Medulla oblongata (tissue), 1 donor: ENCODE data around the gene TNNC1.
A peak's percentile ranks its signal among the peaks of the same experiment; 100 is the strongest.

Experiments
- DNase-seq: peaks from one replicate; pipeline ENCODE4 v3.0.0-alpha.2; 2015; ENCODE audit errors: extremely low spot score

The TNNC1 gene

DNA sequence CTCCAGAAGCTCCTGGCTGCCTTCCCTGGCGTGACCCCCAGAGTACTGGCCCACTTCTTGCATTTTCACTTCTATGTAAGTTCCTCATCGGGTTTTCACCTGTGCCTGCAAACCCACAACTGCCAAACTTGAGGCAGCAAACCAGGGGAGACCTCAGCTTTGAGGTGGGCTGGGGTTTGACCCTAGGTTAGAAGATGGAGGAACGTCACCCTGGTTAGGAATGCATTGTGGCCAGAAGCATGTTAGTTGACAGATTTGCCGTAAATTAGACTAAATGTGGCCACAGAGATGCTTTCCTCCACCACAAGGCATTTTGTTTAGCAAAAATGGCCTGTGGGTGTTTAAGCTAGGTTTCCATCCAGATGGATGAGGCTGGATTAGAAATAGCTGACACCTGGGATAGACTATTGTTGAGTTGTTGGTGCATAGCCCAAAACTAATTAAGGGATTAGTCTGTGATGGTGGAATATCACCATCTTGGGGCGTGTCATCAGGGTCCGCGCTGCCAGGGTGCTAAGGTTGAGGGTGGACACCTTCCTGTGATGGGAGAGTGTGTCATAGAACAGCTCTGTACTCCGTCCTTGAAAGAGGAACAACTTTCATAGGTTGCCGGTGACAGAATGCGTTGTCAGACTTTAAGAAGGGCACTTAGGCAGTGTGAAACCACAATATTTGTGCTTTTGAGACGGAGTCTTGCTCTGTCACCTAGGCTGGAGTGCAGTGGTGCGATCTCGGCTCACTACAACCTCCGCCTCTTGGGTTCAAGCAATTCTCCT, 5.1 kb upstream of the TNNC1 start:
- DNase-seq = no peak

DNA sequence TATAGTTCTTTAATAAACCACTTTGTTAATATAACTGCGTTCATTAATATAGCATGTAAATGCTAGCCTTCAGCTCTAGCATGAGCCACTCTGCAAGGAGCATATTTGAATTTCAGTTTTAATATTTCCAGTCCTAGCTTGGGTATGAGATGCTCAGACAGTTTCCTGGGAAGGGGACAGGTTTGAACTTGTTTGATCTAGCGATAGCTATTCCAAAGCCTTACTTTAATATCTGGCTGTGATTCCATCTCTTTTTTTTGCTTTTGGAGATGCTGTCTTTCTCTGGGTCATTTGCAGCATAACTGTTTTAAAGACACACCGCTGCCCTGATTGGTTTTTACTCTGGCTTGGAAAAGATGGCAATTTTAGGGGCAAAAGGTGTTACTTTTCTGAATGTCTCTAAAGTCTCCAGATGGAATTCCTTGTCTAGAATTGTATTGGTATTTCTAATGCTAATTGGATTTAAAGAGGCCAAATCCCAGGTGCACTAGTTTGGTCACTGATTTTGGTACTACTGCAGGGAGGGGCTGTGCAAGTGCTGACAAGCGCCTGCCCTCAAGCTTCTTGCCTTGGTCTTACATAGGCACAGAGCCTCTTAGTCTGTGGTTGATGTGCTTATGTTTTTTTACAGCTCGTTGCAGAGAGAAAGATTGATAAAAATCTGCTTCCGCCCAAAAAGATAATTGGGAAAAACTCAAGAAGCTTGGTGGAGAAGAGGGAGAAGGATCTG, 4.4 kb upstream of the TNNC1 start:
- no peak for DNase-seq

DNA sequence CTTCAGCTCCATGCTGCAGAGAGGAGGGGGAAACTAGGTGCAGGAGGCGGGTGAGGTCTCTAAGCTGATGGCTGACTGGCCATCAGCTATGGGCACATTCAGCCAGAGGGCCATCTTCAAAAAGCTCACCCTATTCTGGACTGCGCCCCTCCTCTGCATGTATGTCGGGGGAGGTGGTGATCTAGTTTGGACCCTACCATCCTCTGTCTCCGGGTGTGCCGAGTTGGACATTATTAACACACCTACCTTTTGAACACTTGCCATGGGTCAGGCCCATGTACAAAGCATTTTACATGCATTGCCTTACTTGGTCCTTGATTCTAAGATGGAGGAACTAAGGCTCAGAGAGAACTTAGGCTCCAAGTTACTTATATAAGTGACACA, 3.0 kb upstream of the TNNC1 start:
- DNase-seq = no peak

DNA sequence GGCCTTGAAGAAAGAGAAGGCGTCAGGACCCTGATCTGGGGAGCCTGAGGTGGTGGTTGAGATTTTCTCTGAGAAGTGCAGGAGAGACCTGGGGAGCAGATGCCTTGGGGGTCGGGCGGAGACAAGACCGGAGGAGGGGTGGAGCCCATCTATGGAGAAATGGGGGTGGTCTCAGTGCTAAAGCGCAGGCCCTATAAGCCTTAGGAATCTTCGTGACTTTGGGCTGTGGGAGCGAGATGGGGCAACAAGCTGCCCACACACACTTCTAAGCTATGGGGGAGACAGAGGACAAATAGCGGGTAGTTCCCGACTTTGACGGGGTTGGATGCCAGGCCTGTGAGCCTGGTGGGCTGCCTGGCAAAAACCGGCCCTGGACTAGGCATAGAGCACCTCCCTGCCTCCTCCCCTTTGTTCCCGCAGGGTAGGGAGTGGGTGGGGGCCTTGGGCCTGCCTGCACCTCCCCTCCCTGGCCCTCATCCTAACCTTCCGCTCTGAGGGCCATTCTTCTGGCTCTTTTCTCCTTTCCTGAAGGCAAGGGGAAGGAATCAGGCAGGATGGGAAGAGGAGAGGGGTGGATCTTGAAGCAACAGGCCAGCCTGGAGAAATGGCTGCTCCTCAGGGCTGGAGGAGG, 2.4 kb upstream of the TNNC1 start:
- DNase-seq = peak; percentile 26

DNA sequence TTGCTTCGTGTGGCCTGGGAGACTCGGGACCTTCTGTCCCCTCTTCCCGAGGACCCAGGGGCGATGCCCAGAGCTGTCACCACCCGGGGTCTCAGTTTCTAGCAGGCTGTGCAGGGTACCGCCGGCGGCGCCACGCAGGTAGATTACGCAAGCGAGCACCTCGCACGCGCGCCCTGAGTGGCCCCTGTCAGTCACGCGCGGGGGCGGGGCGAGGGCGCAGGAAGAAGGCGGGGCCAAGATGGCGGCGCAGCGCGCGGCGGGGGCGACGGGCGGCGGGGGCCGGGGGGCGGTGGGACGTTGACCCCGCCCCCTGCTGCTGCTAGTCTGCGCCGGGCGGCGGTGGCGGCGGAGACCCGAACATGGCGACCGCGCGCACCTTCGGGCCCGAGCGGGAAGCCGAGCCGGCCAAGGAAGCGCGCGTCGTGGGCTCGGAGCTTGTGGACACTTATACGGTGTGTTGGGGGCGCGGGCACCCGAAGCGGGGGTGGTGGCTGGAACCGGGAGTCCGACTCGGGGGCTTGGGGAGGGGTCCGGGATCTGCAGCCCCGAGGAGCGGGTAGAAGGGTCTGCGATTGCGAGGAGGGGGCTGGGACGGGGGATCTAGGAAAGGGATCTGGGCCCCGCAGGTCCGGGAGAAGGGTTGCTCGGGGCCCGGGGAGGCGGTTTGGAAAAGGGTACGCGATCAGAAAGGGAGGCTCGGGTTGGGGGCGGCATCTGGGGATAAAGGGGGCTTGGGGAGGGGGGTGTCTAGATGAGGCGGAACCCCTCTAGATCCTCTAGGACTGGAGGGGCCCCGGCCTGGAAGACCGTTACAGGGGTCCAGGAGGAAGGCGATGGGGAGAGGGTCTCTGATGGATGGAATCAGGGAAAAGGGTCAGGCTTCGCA, 1.7 kb upstream of the TNNC1 start, which contains the start of gene NISCH:
TSS of gene NISCH (plus strand) at position 322 of the 886 bp plus-strand sequence. CDS start at position 360, 38 bp downstream.
- DNase-seq = peak; percentile 84

DNA sequence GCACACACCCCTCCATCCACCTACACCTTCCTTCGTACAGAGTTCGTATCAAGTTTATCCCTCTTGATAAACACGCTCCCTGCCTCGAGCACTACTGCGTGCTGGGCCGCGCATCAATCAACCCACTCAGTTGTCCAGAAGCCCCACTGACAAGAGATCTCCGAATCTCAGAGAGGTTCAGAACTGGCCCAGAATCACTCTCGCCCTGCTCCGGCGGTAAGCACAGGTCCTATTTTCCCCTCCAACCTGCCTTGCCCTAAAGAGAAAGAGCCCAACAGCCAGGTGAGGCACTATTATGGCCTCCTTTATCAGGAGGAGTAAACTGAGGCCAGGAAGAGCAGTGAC, 1.1 kb upstream of the TNNC1 start:
- no peak for DNase-seq

DNA sequence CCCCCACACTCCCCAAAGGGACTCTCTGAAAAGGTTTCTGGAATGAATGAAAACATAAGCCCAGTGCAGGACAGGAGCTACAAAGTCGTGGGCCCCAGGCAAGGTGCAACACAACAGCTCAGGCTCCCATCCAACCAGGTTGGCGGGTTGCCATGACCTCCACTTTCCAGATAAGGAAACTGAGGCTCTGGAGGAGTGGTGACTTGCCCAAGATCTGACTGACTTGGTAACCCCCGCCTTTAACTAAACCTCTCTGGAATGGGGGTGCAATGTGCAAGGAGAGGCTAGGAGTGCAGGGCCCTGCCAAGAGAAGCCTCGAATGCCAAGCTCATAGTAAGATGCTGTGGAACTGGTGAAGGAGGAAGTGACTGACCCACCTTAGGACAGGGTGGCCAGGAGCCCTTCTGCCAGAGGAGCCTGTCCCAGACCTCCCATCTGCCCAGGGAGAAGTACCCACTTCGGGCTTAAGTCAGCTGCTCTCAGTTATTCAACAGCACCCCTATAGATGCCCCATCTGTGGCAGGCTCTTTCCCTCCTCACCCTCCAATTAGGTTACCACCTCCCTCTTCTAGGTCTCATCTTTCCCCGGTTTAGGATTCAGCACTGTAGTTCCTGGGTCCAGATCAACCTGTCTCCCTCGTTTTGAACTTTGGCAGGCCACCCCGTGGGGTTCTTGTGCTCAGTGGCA, 553 bp upstream of the TNNC1 start:
- DNase-seq = no peak

DNA sequence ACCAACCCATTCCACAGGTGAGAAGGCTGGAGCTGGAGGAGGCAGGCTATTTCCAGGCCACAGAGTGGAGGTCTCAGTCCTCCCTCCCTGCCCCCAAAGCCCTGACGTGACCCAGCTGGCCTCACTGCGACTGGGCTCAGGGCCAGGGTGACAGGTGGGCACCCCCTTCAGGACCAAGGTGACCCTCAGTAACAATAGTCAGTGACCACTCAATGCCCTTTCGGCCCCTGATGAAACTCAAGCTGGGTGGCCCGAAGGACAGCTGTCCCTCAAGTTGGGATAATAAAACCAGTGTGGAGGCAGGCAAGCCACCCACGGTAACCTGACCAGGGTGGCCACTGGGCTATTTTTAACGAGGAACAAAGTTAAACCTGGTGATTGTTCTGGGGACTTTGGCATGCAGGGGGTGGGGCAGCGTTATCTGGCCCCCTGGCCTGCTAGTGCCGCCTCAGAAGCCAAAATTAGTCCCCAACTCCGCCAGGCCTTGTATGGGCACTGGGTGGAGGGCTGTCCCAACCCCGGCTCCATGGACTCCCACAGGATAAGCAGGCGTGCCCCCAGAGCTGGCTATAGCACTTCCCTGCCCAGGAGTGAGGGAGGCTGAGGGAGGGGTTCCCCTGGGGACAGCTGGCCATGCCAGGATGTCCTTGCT, 1.1 kb downstream of the TNNC1 start:
- DNase-seq = no peak

DNA sequence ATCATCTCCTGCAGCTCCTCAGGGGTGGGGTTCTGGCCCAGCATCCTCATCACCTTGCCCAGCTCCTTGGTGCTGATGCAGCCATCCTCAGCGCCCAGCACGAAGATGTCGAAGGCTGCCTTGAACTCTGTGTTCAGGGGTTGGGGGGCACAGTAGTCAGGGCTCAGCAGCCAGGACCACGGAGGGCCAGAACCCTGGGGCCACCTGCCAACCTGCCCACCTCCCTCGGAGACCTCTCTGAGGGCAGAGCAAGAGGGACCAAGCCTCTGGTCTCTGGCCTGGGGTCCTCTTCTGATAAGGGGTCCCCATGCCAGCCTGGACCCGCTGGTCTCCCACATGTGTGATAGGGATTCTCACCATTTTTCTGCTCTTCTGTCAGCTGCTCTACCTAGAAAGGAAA, 1.7 kb downstream of the TNNC1 start:
- DNase-seq = no peak

DNA sequence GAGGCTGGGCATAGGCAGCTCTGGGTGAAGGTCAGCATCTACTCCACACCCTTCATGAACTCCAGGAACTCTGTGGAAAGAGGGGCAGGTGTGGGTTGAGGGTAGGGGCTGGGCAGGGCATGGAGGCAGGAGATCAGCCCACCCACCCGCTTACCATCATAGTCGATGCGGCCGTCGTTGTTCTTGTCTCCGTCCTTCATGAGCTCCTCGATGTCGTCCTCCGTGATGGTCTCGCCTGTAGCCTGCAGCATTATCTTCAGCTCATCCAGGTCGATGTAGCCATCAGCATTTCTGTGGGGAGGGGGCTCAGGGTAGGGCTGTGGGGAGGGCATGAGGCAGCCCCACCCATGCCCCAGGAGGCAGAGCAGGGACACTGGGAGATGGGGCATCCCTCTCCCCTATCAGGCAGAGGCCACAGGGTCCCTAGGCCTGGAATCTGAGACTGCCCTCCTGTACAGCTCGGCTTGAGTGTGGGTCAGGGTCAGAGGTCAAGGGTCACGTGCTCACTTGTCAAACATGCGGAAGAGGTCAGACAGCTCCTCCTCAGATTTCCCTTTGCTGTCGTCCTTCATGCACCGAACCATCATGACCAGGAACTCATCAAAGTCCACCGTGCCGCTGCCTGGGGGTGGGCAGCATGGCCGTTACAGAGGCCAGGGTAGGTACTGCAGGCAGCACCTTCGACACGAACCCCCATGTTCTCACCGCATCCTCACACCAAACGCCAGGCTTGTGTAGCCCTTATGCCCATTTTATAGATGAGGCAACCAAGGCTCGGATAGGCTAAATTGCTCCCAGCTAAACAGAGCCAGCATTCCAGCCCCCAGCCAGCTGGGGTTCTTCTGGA, 2.4 kb downstream of the TNNC1 start:
- DNase-seq = no peak

DNA sequence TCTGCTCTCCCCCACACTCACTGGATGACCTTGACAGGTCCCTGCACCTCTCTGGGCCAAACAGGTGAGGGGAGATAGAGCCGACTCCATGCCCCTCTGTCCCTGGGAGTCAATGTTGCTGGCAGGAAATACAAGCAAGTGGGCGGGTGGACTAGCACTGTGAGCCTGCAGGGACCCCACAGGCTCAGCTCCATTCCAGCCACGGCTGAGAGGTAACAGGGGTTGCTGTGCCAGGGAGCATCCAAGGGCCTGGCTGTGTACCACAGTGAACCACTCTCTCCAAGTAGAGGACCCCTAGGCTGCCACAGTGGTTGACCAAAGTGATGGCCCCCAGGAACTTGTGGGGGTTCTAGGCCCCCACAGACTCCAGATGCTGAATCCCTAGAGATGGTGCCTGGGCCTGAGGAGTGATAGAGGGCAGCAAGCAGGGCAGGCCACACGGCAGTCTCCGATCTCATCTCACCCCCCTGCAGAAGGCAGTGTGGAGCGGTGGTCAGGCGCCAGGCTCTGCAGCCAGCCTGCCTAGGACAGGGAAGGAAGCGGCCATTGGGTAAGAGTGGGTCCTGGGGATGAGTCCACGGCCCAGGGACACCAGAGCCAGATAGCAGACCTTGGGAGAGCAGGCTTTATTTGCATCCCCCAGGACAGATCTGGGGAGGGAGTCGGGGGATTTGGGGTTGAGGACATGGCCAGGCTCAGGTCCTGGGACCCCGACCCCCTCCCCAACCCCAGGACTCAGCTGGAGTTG, 3.2 kb downstream of the TNNC1 start:
- no peak for DNase-seq

DNA sequence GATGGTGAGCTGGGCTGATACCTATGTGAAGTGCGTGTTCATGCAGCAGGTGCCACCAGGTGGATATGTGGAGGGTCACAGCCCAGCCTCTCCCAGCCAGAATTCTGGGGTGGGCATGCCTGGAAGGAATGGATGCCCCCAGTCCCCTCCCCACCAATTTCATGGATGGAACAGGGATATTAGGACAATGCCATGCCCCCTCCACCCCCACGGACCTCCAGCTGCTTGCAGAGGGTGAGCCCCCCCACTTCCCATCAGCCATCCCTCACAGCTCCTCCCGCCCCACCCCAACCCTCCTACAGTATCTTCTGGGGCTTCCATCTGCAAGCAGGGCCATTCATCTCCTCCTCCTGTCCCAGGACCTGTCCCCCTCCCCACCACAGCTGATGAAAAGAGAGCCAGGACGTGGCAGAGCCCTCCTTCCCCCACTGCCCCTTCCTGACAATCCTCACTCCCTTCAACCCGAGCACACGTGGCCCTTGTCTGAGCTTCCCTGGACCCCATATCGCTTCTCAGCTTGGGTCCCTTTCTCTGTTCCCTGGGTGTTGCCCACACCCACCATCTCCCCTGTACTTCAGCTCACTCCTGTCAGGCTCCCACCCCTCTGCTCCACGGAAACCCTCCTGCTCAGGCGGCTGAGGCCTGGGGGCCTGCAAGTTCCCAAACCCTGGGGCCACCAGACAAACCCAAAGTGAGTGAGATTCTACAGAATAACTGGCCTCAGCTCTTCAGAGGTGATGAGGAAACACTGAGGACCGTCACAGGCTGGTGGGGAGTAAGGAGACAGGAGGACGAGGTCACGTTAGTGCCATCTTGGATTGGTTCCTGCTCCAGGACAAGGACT, 6.1 kb downstream of the TNNC1 start:
- DNase-seq = no peak

DNA sequence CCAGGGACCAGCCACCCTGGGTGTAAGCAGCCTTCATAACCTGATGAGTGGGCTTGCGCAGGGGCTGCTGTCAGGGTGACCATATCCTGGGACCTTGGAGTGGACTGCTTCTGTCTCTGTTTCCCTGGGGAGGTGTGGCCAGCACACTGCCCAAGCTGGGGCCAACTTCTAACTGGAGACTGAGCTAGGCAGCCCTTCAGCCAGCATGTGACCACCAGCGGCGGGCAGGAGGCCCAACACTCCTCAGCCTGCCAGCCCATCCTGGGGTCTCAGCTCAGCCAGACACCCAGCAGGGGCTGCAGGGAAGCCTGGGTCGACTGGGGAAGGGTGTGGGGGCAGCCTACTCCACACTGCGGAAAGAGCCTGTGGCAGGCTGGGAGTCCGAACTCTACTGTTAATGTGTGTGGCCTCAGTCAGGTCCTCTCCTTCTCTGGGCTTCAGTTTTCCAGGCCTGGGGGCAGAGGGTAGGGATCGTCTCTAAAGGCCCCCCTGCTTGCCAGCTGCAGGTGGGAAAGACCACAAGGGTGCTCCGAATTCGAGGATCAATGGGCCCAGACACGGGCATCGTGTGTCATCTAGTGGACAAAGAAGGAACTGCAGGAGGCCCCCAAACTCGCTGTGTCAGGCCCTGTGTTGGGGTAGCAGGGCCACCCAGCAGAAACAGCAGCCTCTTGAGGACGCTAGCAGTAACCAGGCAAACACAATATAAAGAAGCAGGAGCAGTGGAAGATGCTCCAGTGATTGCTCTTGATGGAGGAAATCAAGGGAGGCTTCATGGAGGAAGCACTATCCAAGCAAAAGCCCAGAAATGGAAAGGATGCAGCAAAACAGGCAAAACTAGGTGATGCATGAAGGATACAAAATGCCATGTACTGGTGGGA, 7.0 kb downstream of the TNNC1 start:
- peak; percentile 64 for DNase-seq

DNA sequence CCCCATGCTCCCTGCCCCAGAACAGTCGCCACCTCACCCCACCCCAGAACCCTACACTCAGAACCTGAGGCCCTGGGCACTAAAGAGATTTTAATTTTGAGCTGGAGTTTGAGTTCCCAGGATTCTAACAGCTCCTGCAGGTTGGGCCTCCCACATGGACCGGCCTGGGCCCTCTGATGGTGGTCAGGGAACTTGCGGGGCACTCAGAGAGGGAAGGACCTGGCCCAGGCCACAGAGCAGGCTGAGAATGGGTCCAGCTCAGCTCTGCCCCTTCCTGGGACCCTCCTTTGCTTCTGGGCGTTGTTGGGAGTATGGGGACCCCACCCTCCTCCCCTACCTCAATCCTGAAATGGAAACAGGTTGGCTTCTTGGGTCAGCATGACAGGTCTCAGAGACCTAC, 7.8 kb downstream of the TNNC1 start:
- DNase-seq = no peak

DNA sequence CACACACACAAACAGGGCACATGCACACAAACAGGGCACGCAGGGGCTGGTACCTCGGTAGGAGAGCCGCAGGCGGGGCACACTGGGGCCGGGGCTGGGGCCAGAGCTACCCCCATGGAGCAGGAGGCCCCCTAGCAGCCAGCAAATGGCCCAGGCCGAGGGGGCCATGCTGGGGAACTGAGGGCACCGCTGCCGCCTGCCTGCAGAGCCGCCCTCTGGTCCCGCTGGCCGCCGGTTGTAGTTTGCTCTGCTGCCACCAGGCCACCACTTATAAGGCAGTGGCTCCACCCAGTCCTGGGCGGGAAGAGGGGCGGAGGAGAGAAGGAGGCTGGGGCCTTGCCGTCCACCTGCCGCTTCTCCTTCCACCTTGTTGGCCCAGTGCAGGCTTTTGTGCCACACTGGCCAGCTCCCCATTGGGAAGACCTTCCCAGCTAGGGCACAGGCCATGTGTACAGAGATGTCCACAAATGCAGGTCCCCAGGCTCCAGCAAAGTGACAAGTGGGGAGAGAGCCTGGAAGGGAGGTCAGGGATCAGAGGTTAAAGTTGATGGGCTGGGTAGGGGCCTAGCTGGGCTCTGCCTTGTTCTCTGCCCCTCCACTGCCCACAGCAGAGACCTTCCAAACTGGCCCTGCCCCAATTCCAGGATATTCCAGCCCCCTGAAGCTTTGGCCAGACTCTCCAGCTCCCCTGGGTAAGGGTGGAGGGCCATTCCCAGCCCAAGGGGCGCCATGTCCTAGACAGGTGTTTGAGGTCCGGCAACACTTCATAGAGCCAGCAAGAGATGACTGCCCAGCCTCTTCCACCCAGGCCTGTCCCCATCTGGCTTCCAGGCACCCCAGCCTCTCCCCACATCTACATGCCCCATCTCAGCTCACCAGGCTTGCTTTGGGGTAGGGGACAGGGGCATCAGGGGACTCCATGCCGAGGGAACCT, 8.7 kb downstream of the TNNC1 start, which contains the start of gene SEMA3G:
TSS of gene SEMA3G (minus strand) at position 244 of the 934 bp plus-strand sequence. CDS start at position 168, 76 bp downstream.
- no peak for DNase-seq
